HepG2 (cell line): Measurements from ENCODE around the gene CIB1. TPM values are rescaled to one million over a fixed set of nuclear protein-coding genes. Genes with fewer than 3 reads are reported as not detected.

Experiments used
- ATAC-seq: fragments of 200-7000 bp; cut with Tn5 transposase; 3 replicates; pipeline ENCODE4 v1.9.1; 2020; ENCODE audit warnings: mild to moderate bottlenecking, moderate library complexity
- BruUV-seq: library from RNA; stranded (reverse); fragments of 400-500 nt; replicated peaks from 2 replicates; lab custom pipeline; 2021; lab: Mats Ljungman, UMichigan
- CTCF ChIA-PET: fragments of 300-600 bp; formaldehyde crosslinking; extraction: SDS; loops from one replicate; lab custom pipeline; 2021; ENCODE audit warnings: low total read pairs, inconsistent platforms, low intra/inter-chr PET ratio; lab: Yijun Ruan, JAX
- POLR2A ChIA-PET: fragments of 350-600 bp; sonication (Branson Sonifier 250); formaldehyde crosslinking; loops from one replicate; lab custom pipeline; 2020; ENCODE audit warnings: antibody characterized with exemption, inconsistent platforms; lab: Yijun Ruan, JAX
- DNase-seq: peaks from one replicate; pipeline ENCODE4 v3.0.0-alpha.2; 2015; ENCODE audit warnings: low spot score
- FAIRE-seq: peaks from 3 replicates; lab custom pipeline; 2011; peaks lifted over from hg19 to GRCh38; lab: Jason Lieb, UNC
- H2AFZ ChIP-seq: one replicate; pipeline ENCODE4 v1.6.1; 2011; ENCODE audit warnings: low read length, inconsistent platforms
- H3K27ac ChIP-seq: fragments of 300-600 bp; 3 replicates; pipeline ENCODE4 v1.8.0; 2011; ENCODE audit warnings: mixed run types, mild to moderate bottlenecking, mixed read lengths, low read length, inconsistent platforms; ENCODE audit not compliant: insufficient read depth; ENCODE audit errors: extremely low read length
- H3K27me3 ChIP-seq, 2 experiments: fragments of 200-600 bp in 1 of 2; 2 replicates in 1 of 2; 3 replicates in 1 of 2; pipeline versions ENCODE4 v1.6.0 to v1.8.0; 2011; ENCODE audit warnings: low read length in 2 of 2, mild to moderate bottlenecking in 2 of 2, moderate library complexity in 2 of 2, inconsistent platforms in 1 of 2; ENCODE audit not compliant: insufficient read depth in 2 of 2, control insufficient read depth in 1 of 2
- H3K36me3 ChIP-seq, 2 experiments: fragments of 200-600 bp in 1 of 2; replicated peaks in 1 of 2; 2 replicates in 1 of 2; 3 replicates in 1 of 2; pipeline versions ENCODE4 v1.5.1 to v1.8.0; 2011; ENCODE audit warnings: low read length in 2 of 2, inconsistent platforms in 1 of 2; ENCODE audit not compliant: insufficient read depth in 2 of 2, control insufficient read depth in 1 of 2
- H3K4me1 ChIP-seq: 2 replicates; pipeline ENCODE4 v1.5.1; 2012; ENCODE audit warnings: low read length, inconsistent platforms; ENCODE audit not compliant: insufficient read depth
- H3K4me2 ChIP-seq: 2 replicates; pipeline ENCODE4 v1.6.0; 2011; ENCODE audit warnings: low read depth, low read length, inconsistent platforms
- H3K4me3 ChIP-seq, 3 experiments: fragments of 200-600 bp in 1 of 3; sonication (generic), shearing (Covaris generic) in 1 of 3; replicated peaks in 1 of 3; 2 replicates each; pipeline ENCODE4 v1.5.1; 2011 to 2016; ENCODE audit warnings: low read length in 3 of 3, inconsistent platforms in 2 of 3, low read depth in 2 of 3, mild to moderate bottlenecking in 2 of 3, control low read depth in 1 of 3, mixed read lengths in 1 of 3; ENCODE audit not compliant: insufficient read depth in 1 of 3
- H3K79me2 ChIP-seq: one replicate; pipeline ENCODE4 v1.6.1; 2011; ENCODE audit warnings: low read length, inconsistent platforms; ENCODE audit not compliant: insufficient read depth
- H3K9ac ChIP-seq: 2 replicates; pipeline ENCODE4 v1.6.0; 2011; ENCODE audit warnings: mild to moderate bottlenecking, low read depth, low read length, inconsistent platforms; ENCODE audit not compliant: insufficient read depth
- H3K9me3 ChIP-seq: 2 replicates; pipeline ENCODE4 v1.5.1; 2012; ENCODE audit warnings: mild to moderate bottlenecking, low read length
- H4K20me1 ChIP-seq: 2 replicates; pipeline ENCODE4 v1.6.0; 2011; ENCODE audit warnings: inconsistent platforms, mild to moderate bottlenecking, low read length, moderate library complexity; ENCODE audit not compliant: insufficient read depth
- FOXA1 ChIP-seq, 2 experiments: fragments of 450-650 bp in 1 of 2; sonication (generic) in 1 of 2; formaldehyde crosslinking in 1 of 2; IDR thresholded peaks; 2 replicates each; pipeline versions ENCODE4 v1.4.0 to v1.6.1; 2016 to 2020; ENCODE audit warnings: missing genetic modification reagents in 1 of 2
- FOXP1 ChIP-seq, 2 experiments: fragments of 450-650 bp in 1 of 2; IDR thresholded peaks; 2 replicates each; pipeline ENCODE4 v1.6.1; 2017 to 2018; ENCODE audit warnings: antibody characterized with exemption in 1 of 2
- MAZ ChIP-seq, 2 experiments: sonication (generic) in 1 of 2; formaldehyde crosslinking in 1 of 2; IDR thresholded peaks; 2 replicates each; pipeline versions ENCODE4 v1.5.0 to v1.6.1; 2012 to 2020; ENCODE audit warnings: low read depth in 2 of 2, mild to moderate bottlenecking in 2 of 2, borderline replicate concordance in 1 of 2, improper control_type of control experiment in 1 of 2, low read length in 1 of 2, missing genetic modification reagents in 1 of 2, moderate library complexity in 1 of 2
- NFKB2 ChIP-seq: sonication (generic); formaldehyde crosslinking; IDR thresholded peaks from 2 replicates; pipeline ENCODE4 v1.4.0; 2020; ENCODE audit warnings: missing genetic modification reagents, borderline replicate concordance
- NR2F6 ChIP-seq, 2 experiments: IDR thresholded peaks; 2 replicates each; pipeline ENCODE4 v1.6.1; 2016; ENCODE audit warnings: antibody characterized with exemption in 1 of 2, mild to moderate bottlenecking in 1 of 2
- XRCC5 ChIP-seq: fragments of 200-400 bp; formaldehyde crosslinking; optimal IDR thresholded peaks from 2 replicates; pipeline ENCODE3; 2017; ENCODE audit warnings: mild to moderate bottlenecking, low read length
- ZNF18 ChIP-seq: sonication (generic); formaldehyde crosslinking; IDR thresholded peaks from 2 replicates; pipeline ENCODE4 v1.8.0; 2022; ENCODE audit warnings: mild to moderate bottlenecking, missing genetic modification reagents; ENCODE audit not compliant: insufficient replicate concordance
- ZNF260 ChIP-seq: sonication (generic); formaldehyde crosslinking; IDR thresholded peaks from 2 replicates; pipeline ENCODE4 v1.4.0; 2020; ENCODE audit warnings: missing genetic modification reagents, low read depth, mild to moderate bottlenecking, borderline replicate concordance
- ZNF557 ChIP-seq: sonication (generic); formaldehyde crosslinking; IDR thresholded peaks from 2 replicates; pipeline ENCODE4 v1.4.0; 2020; ENCODE audit warnings: missing genetic modification reagents
- WGBS: methylation state at CpG from one replicate; pipeline ENCODE4 v1.1.6; 2017; ENCODE audit warnings: low lambda C conversion rate; 5-methylcytosine and 5-hydroxymethylcytosine counted together
- in situ Hi-C: cut with HindIII; loops from 2 replicates; pipeline ENCODE4 v1.10.0; 2017; ENCODE audit warnings: low pct_unique_long_range_greater_than_20kb; ENCODE audit not compliant: extremely low pct_ligation_motif_present
- intact Hi-C: fragments of 100-400 bp; cut with micrococcal nuclease; formaldehyde crosslinking; loops from one replicate; pipeline ENCODE4 v1.10.0; 2022; ENCODE audit not compliant: unreplicated experiment
- polyA plus RNA-seq, 8 experiments: library from polyadenylated mRNA; depleted of rRNA in 3 of 8; stranded (reverse) in 7 of 8; unstranded in 1 of 8; fragments of >200 nt; fragmentation: Illumina TruSeq in 4 of 8; extraction: Trizol in 4 of 8; gene quantifications; 2 replicates each; pipeline versions ENCODE4 v1.2.1 to v1.2.3, GENCODE V29; 2011 to 2016; ENCODE audit warnings: low read depth in 4 of 8, missing spikeins in 1 of 8, mixed read lengths in 1 of 8; ENCODE audit not compliant: insufficient read depth in 1 of 8
- total RNA-seq, 5 experiments: library from RNA; depleted of rRNA; stranded (reverse); fragments of >200 nt; fragmentation: Illumina TruSeq; extraction: Trizol; gene quantifications; 2 replicates each; pipeline ENCODE4 v1.2.3, GENCODE V29; 2016; ENCODE audit warnings: low read depth in 1 of 5
- TF ChIP-seq, protein P1 (sequence below): sonication (generic); formaldehyde crosslinking; IDR thresholded peaks from 2 replicates; pipeline ENCODE4 v1.4.0; 2020; ENCODE audit warnings: missing genetic modification reagents, low read depth, mild to moderate bottlenecking, borderline replicate concordance
- TF ChIP-seq, protein P2 (sequence below): sonication (generic); formaldehyde crosslinking; IDR thresholded peaks from 2 replicates; pipeline ENCODE4 v1.9.0; 2021; ENCODE audit warnings: missing genetic modification reagents, borderline replicate concordance
- TF ChIP-seq, protein P3 (sequence below): sonication (generic); formaldehyde crosslinking; IDR thresholded peaks from 2 replicates; pipeline ENCODE4 v1.4.0; 2020; ENCODE audit warnings: missing genetic modification reagents
- TF ChIP-seq, protein P4 (sequence below): sonication (generic); formaldehyde crosslinking; IDR thresholded peaks from 2 replicates; pipeline ENCODE4 v1.5.0; 2020; ENCODE audit warnings: missing genetic modification reagents

CIB1 gene
- total and polyA plus RNA-seq, 2 of the 13 experiments (the other 11 are each of a cell fraction or from before 2014, with no cell fraction given), result 38.7 to 72.7 TPM

DNA sequence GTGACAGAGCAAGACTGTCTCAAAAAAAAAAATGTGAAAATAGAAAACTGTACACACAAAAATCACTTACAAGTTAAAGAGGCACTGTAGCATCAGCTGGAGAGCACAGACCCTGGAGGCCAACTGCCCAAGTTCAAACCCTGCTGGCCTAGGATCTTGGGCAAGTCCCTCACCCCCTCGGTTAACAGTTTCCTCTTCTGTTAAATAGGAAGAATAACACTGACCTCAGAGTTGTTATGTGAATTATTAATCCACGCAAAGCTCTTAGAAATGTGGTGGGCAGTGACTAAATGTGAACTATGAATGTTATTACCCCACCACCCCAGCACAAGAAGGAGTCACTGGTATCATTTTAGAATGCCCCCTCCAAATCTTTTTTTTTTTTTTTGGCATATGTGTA is 11.2 kb downstream of the CIB1 start (continued):
- TF ChIP-seq, protein P1, sequence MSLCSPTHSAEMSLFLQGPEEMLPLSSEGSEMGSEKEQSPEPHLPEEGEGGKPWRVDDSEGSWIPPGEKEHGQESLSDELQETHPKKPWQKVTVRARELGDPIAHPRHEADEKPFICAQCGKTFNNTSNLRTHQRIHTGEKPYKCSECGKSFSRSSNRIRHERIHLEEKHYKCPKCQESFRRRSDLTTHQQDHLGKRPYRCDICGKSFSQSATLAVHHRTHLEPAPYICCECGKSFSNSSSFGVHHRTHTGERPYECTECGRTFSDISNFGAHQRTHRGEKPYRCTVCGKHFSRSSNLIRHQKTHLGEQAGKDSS, result no peak
- TF ChIP-seq FOXP1 (IDR thresholded peaks at IDR 0.05) (no peak), FOXP1 (CRISPR knock-in tag; IDR thresholded peaks at IDR 0.05) (no peak), ZNF260 (no peak), ZNF557 (CRISPR knock-in tag) (no peak)

GRCh38 chr15:90221246-90221900 is 12.4 kb downstream of the CIB1 start:
- intact Hi-C loops, result loop anchor here (2.0 kb wide), 1 partner anchor 21 kb away; the partner anchor contains the start of gene SEMA4B
- no peak overlapping the region for H2AFZ ChIP-seq
- H3K9ac ChIP-seq, result no peak overlapping the region
- no peaks in the 10 kb centered on the region for H3K27me3 ChIP-seq
- no peak overlapping the region for H3K4me2 ChIP-seq
- H3K27ac ChIP-seq, result no peak overlapping the region
- H3K4me1 ChIP-seq, result no peaks in the 10 kb centered on the region
- no peak overlapping the region for H3K4me3 ChIP-seq
- FAIRE-seq (peak; percentile 86), ATAC-seq (peak; percentile 91), DNase-seq (peak; percentile 67)
- WGBS, result 72% methylated on average over 8 of the region's 14 CpGs
- no peaks in the 10 kb centered on the region for H3K79me2 ChIP-seq
- no TSS peak for BruUV-seq
- H3K36me3 ChIP-seq, result peaks cover 13 to 34% of the 10 kb centered on the region in 2 experiments
- H3K9me3 ChIP-seq, result no peaks in the 10 kb centered on the region
- ChIA-PET POLR2A (interaction anchor here (1.1 kb wide), 1 partner anchor 20 kb away, joined by 3 read pairs; the partner anchor contains the start of gene SEMA4B), CTCF (interaction anchor here (4.1 kb wide), 1 partner anchor 78 kb away, joined by 41 read pairs; no protein-coding TSS in a partner anchor)
- H4K20me1 ChIP-seq, result no peaks in the 10 kb centered on the region
- in situ Hi-C loops, result no loop called here
- no peak for TF ChIP-seq NR2F6 (IDR thresholded peaks at IDR 0.05)
- 0 out of 2 replicates have a peak, but pooled peaks have one; percentile 10 for TF ChIP-seq NR2F6 (CRISPR knock-in tag; IDR thresholded peaks at IDR 0.05)
- TF ChIP-seq, protein P2, sequence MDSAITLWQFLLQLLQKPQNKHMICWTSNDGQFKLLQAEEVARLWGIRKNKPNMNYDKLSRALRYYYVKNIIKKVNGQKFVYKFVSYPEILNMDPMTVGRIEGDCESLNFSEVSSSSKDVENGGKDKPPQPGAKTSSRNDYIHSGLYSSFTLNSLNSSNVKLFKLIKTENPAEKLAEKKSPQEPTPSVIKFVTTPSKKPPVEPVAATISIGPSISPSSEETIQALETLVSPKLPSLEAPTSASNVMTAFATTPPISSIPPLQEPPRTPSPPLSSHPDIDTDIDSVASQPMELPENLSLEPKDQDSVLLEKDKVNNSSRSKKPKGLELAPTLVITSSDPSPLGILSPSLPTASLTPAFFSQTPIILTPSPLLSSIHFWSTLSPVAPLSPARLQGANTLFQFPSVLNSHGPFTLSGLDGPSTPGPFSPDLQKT (CRISPR knock-in tag), result no peak
- TF ChIP-seq, protein P3, sequence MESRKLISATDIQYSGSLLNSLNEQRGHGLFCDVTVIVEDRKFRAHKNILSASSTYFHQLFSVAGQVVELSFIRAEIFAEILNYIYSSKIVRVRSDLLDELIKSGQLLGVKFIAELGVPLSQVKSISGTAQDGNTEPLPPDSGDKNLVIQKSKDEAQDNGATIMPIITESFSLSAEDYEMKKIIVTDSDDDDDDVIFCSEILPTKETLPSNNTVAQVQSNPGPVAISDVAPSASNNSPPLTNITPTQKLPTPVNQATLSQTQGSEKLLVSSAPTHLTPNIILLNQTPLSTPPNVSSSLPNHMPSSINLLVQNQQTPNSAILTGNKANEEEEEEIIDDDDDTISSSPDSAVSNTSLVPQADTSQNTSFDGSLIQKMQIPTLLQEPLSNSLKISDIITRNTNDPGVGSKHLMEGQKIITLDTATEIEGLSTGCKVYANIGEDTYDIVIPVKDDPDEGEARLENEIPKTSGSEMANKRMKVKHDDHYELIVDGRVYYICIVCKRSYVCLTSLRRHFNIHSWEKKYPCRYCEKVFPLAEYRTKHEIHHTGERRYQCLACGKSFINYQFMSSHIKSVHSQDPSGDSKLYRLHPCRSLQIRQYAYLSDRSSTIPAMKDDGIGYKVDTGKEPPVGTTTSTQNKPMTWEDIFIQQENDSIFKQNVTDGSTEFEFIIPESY (CRISPR knock-in tag), result peak; percentile 86
- TF ChIP-seq NFKB2 (CRISPR knock-in tag), result no peak
- TF ChIP-seq, protein P4, sequence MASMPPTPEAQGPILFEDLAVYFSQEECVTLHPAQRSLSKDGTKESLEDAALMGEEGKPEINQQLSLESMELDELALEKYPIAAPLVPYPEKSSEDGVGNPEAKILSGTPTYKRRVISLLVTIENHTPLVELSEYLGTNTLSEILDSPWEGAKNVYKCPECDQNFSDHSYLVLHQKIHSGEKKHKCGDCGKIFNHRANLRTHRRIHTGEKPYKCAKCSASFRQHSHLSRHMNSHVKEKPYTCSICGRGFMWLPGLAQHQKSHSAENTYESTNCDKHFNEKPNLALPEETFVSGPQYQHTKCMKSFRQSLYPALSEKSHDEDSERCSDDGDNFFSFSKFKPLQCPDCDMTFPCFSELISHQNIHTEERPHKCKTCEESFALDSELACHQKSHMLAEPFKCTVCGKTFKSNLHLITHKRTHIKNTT (CRISPR knock-in tag), result no peak
- no peak for TF ChIP-seq MAZ (IDR thresholded peaks at IDR 0.05; ENCODE audit: borderline replicate concordance, low read depth, low read length)
- TF ChIP-seq MAZ (CRISPR knock-in tag; IDR thresholded peaks at IDR 0.05; ENCODE audit: low read depth), result no peak
- TF ChIP-seq FOXA1 (IDR thresholded peaks at IDR 0.05), result no peak
- TF ChIP-seq FOXA1 (CRISPR knock-in tag; IDR thresholded peaks at IDR 0.05), result no peak
- peak; percentile 59 for TF ChIP-seq XRCC5
- TF ChIP-seq ZNF18 (CRISPR knock-in tag), result no peak
